ENCODE measurements around the gene BORCS8.

BORCS8 gene

GRCh38 chr19:19207637-19208572, 16.0 kb upstream of the BORCS8 start:
- no peak for DNase-seq
- H3K27ac ChIP-seq (ENCODE audit: insufficient read depth in 1 of 2, low read depth in 1 of 2, low read length in 2 of 2, poor library complexity in 1 of 2, severe bottlenecking in 2 of 2): no peak overlapping the region
- H3K9me3 ChIP-seq (ENCODE audit: control extremely low read depth in 1 of 5, control insufficient read depth in 4 of 5, insufficient read depth in 2 of 5, low read depth in 1 of 5, low read length in 4 of 5): no peaks in the 10 kb centered on the region
- peaks cover 0 to 6% (median 4%) of the 10 kb centered on the region in 4 experiments for H3K4me1 ChIP-seq (ENCODE audit: control extremely low read depth in 1 of 4, control insufficient read depth in 4 of 4, insufficient read depth in 4 of 4, low read length in 3 of 4)
- CTCF ChIA-PET: no interaction called here
- H3K27me3 ChIP-seq (replicated peaks in 2 of 5; ENCODE audit: control insufficient read depth in 4 of 5, insufficient read depth in 5 of 5, low read length in 4 of 5): peaks cover 3 to 44% (median 9%) of the 10 kb centered on the region in 5 experiments
- POLR2A ChIA-PET: no interaction called here
- no peak overlapping the region for H3K4me3 ChIP-seq (ENCODE audit: control insufficient read depth in 1 of 7, extremely low read depth in 1 of 7, insufficient read depth in 4 of 7, low read depth in 2 of 7, low read length in 6 of 7)
- no peaks in the 10 kb centered on the region for H3K36me3 ChIP-seq (ENCODE audit: control insufficient read depth in 4 of 4, insufficient read depth in 4 of 4, low read length in 3 of 4)
- WGBS (ENCODE audit: insufficient coverage): 81% methylated on average over 3 of the region's 8 CpGs

- Histone ChIP-seq H3K36me3 (ENCODE audit: control insufficient read depth in 4 of 4, insufficient read depth in 4 of 4, low read length in 3 of 4) (peaks cover 0 to 7% (median 0%) of the 10 kb centered on the region in 4 experiments), H3K4me1 (ENCODE audit: control extremely low read depth in 1 of 4, control insufficient read depth in 4 of 4, insufficient read depth in 4 of 4, low read length in 3 of 4) (peaks cover 4 to 15% (median 13%) of the 10 kb centered on the region in 4 experiments), H3K4me3 (ENCODE audit: control insufficient read depth in 1 of 7, extremely low read depth in 1 of 7, insufficient read depth in 4 of 7, low read depth in 2 of 7, low read length in 6 of 7) (no peak overlapping the region), H3K27ac (ENCODE audit: insufficient read depth in 1 of 2, low read depth in 1 of 2, low read length in 2 of 2, poor library complexity in 1 of 2, severe bottlenecking in 2 of 2) (no peak overlapping the region), H3K27me3 (replicated peaks in 2 of 5; ENCODE audit: control insufficient read depth in 4 of 5, insufficient read depth in 5 of 5, low read length in 4 of 5) (peaks cover 3 to 34% (median 8%) of the 10 kb centered on the region in 5 experiments), H3K9me3 (ENCODE audit: control extremely low read depth in 1 of 5, control insufficient read depth in 4 of 5, insufficient read depth in 2 of 5, low read depth in 1 of 5, low read length in 4 of 5) (no peaks in the 10 kb centered on the region)
- WGBS (ENCODE audit: insufficient coverage): 74% methylated on average over 4 of the region's 5 CpGs
- DNase-seq: no peak
- ChIA-PET CTCF (interaction anchor here (1.1 kb wide), 1 partner anchor 17 kb away, joined by 3 read pairs; no protein-coding TSS in a partner anchor), POLR2A (no interaction called here)
Observed at GRCh38 chr19:19206938-19207337, 15.0 kb upstream of the BORCS8 start.

GRCh38 chr19:19205416-19206410, 13.8 kb upstream of the BORCS8 start:
- Histone ChIP-seq H3K9me3 (ENCODE audit: control extremely low read depth in 1 of 5, control insufficient read depth in 4 of 5, insufficient read depth in 2 of 5, low read depth in 1 of 5, low read length in 4 of 5) (no peaks in the 10 kb centered on the region), H3K4me3 (ENCODE audit: control insufficient read depth in 1 of 7, extremely low read depth in 1 of 7, insufficient read depth in 4 of 7, low read depth in 2 of 7, low read length in 6 of 7) (no peak overlapping the region), H3K36me3 (ENCODE audit: control insufficient read depth in 4 of 4, insufficient read depth in 4 of 4, low read length in 3 of 4) (peaks cover 0 to 16% (median 2%) of the 10 kb centered on the region in 4 experiments), H3K27ac (ENCODE audit: insufficient read depth in 1 of 2, low read depth in 1 of 2, low read length in 2 of 2, poor library complexity in 1 of 2, severe bottlenecking in 2 of 2) (no peak overlapping the region), H3K27me3 (replicated peaks in 2 of 5; ENCODE audit: control insufficient read depth in 4 of 5, insufficient read depth in 5 of 5, low read length in 4 of 5) (peaks cover 0 to 23% (median 2%) of the 10 kb centered on the region in 5 experiments), H3K4me1 (ENCODE audit: control extremely low read depth in 1 of 4, control insufficient read depth in 4 of 4, insufficient read depth in 4 of 4, low read length in 3 of 4) (peaks cover 4 to 20% (median 15%) of the 10 kb centered on the region in 4 experiments)
- 62% methylated on average over 12 of the region's 14 CpGs for WGBS (ENCODE audit: insufficient coverage)
- no peak for DNase-seq
- ChIA-PET POLR2A (no interaction called here), CTCF (interaction anchor here (1.1 kb wide), 1 partner anchor 19 kb away, joined by 3 read pairs; no protein-coding TSS in a partner anchor)

- WGBS (ENCODE audit: insufficient coverage): 76% methylated on average over 12 of the region's 13 CpGs
- H3K9me3 ChIP-seq (ENCODE audit: control extremely low read depth in 1 of 5, control insufficient read depth in 4 of 5, insufficient read depth in 2 of 5, low read depth in 1 of 5, low read length in 4 of 5): no peaks in the 10 kb centered on the region
- H3K36me3 ChIP-seq (ENCODE audit: control insufficient read depth in 4 of 4, insufficient read depth in 4 of 4, low read length in 3 of 4): peaks cover 4 to 23% (median 7%) of the 10 kb centered on the region in 4 experiments
- H3K27me3 ChIP-seq (replicated peaks in 2 of 5; ENCODE audit: control insufficient read depth in 4 of 5, insufficient read depth in 5 of 5, low read length in 4 of 5): peaks cover 0 to 11% (median 0%) of the 10 kb centered on the region in 5 experiments
- ChIA-PET POLR2A (interaction anchor here (0.6 to 0.7 kb wide), 2 partner anchors 111 to 321 kb away, joined by 3 read pairs; no protein-coding TSS in a partner anchor), CTCF (no interaction called here)
- DNase-seq: no peak
- H3K4me1 ChIP-seq (ENCODE audit: control extremely low read depth in 1 of 4, control insufficient read depth in 4 of 4, insufficient read depth in 4 of 4, low read length in 3 of 4): peaks cover 4 to 20% (median 15%) of the 10 kb centered on the region in 4 experiments
- no peak overlapping the region for H3K4me3 ChIP-seq (ENCODE audit: control insufficient read depth in 1 of 7, extremely low read depth in 1 of 7, insufficient read depth in 4 of 7, low read depth in 2 of 7, low read length in 6 of 7)
- H3K27ac ChIP-seq (ENCODE audit: insufficient read depth in 1 of 2, low read depth in 1 of 2, low read length in 2 of 2, poor library complexity in 1 of 2, severe bottlenecking in 2 of 2): no peak overlapping the region
Observed at GRCh38 chr19:19204181-19204580, 12.2 kb upstream of the BORCS8 start.

- H3K27me3 ChIP-seq (replicated peaks in 2 of 5; ENCODE audit: control insufficient read depth in 4 of 5, insufficient read depth in 5 of 5, low read length in 4 of 5): peaks cover 0 to 9% (median 0%) of the 10 kb centered on the region in 5 experiments
- ChIA-PET CTCF (interaction anchor here (0.6 to 2.9 kb wide), 5 partner anchors 10 to 57 kb away, joined by 3 to 19 read pairs (median 4); partner anchors contain the start of genes BORCS8 and RFXANK), POLR2A (interaction anchor here (0.6 to 1.2 kb wide), 3 partner anchors 11 to 322 kb away, joined by 3 to 4 read pairs (median 3); partner anchors contain the start of genes BORCS8 and RFXANK)
- H3K27ac ChIP-seq (ENCODE audit: insufficient read depth in 1 of 2, low read depth in 1 of 2, low read length in 2 of 2, poor library complexity in 1 of 2, severe bottlenecking in 2 of 2): peak within 1 kb of the TSS; percentile 12 to 78
- H3K4me3 ChIP-seq (ENCODE audit: control insufficient read depth in 1 of 7, extremely low read depth in 1 of 7, insufficient read depth in 4 of 7, low read depth in 2 of 7, low read length in 6 of 7): peak within 1 kb of the TSS; percentile 40 to 90 (median 74)
- no peaks in the 10 kb centered on the region for H3K9me3 ChIP-seq (ENCODE audit: control extremely low read depth in 1 of 5, control insufficient read depth in 4 of 5, insufficient read depth in 2 of 5, low read depth in 1 of 5, low read length in 4 of 5)
- H3K36me3 ChIP-seq (ENCODE audit: control insufficient read depth in 4 of 4, insufficient read depth in 4 of 4, low read length in 3 of 4): peaks cover 11 to 32% (median 16%) of the 10 kb centered on the region in 4 experiments
- H3K4me1 ChIP-seq (ENCODE audit: control extremely low read depth in 1 of 4, control insufficient read depth in 4 of 4, insufficient read depth in 4 of 4, low read length in 3 of 4): peaks cover 4 to 20% (median 15%) of the 10 kb centered on the region in 4 experiments
- peak; percentile 88 to 95 (median 91) for DNase-seq
- WGBS (ENCODE audit: insufficient coverage): under 1% methylated on average over 48 of the region's 60 CpGs
Observed at GRCh38 chr19:19203012-19203856, 11.3 kb upstream of the BORCS8 start, which contains the start of gene NR2C2AP. TSS of gene NR2C2AP (minus strand) at chr19:19203414. CDS start at chr19:19203060, 354 bp downstream.

GRCh38 chr19:19202707-19203011, 10.7 kb upstream of the BORCS8 start:
- POLR2A ChIA-PET: interaction anchor here (1.2 kb wide), 1 partner anchor 10 kb away, joined by 4 read pairs; the partner anchor contains the start of genes BORCS8 and RFXANK
- WGBS (ENCODE audit: insufficient coverage): 28% methylated on average over 11 of the region's 11 CpGs
- no peaks in the 10 kb centered on the region for H3K9me3 ChIP-seq (ENCODE audit: control extremely low read depth in 1 of 5, control insufficient read depth in 4 of 5, insufficient read depth in 2 of 5, low read depth in 1 of 5, low read length in 4 of 5)

More at GRCh38 chr19:19202707-19203011, 10.7 kb upstream of the BORCS8 start:
- H3K36me3 ChIP-seq (ENCODE audit: control insufficient read depth in 4 of 4, insufficient read depth in 4 of 4, low read length in 3 of 4): peaks cover 13 to 35% (median 19%) of the 10 kb centered on the region in 4 experiments
- peak overlapping the region; percentile 40 to 90 (median 74) for H3K4me3 ChIP-seq (ENCODE audit: control insufficient read depth in 1 of 7, extremely low read depth in 1 of 7, insufficient read depth in 4 of 7, low read depth in 2 of 7, low read length in 6 of 7)
- CTCF ChIA-PET: interaction anchor here (1.0 to 2.9 kb wide), 4 partner anchors 10 to 28 kb away, joined by 3 to 19 read pairs (median 4); partner anchors contain the start of genes BORCS8 and RFXANK
- DNase-seq: no peak
- H3K27me3 ChIP-seq (replicated peaks in 2 of 5; ENCODE audit: control insufficient read depth in 4 of 5, insufficient read depth in 5 of 5, low read length in 4 of 5): peaks cover 0 to 5% (median 0%) of the 10 kb centered on the region in 5 experiments
- H3K4me1 ChIP-seq (ENCODE audit: control extremely low read depth in 1 of 4, control insufficient read depth in 4 of 4, insufficient read depth in 4 of 4, low read length in 3 of 4): peaks cover 4 to 20% (median 15%) of the 10 kb centered on the region in 4 experiments
- peak overlapping the region in 1 of 2 experiments; percentile 78 for H3K27ac ChIP-seq (ENCODE audit: insufficient read depth in 1 of 2, low read depth in 1 of 2, low read length in 2 of 2, poor library complexity in 1 of 2, severe bottlenecking in 2 of 2)

All from common myeloid progenitor, CD34-positive (primary cell).